Stimulated activated CD4-positive, alpha-beta T cell treated with anti-CD3 and anti-CD28 coated beads, TNF-alpha, amount 100 ng/mL, for 24 hours (primary cell): ENCODE measurements around the gene HERC4.
"Not testable (repeated sequence)": the region's sequence is repeated elsewhere in the genome, so short reads cannot be mapped to it uniquely, and the experiment has no call there.

Experiments used
- DNase-seq, 3 experiments: peaks; one replicate each; pipeline ENCODE4 v3.0.0-alpha.2; 2020; ENCODE audit warnings: low read depth in 3 of 3

Gene HERC4

DNA sequence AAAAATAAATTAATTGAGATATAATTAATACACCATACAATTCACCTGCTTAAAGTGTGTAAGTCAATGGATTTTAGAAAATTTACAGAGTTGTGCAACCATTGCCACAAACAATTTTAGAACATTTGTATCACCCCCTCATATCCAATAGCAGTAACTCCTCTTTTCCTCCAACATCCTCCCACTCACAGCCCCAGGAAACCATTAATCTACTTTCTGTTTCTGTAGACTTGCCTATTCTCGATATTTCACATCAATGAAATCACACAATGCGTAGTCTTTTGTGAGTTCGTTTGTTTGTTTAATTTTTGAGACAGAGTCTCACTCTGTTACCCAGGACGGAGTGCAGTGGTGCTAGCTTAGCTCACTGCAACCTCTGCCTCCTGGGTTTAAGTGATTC, 13.7 kb upstream of the HERC4 start:
- DNase-seq = no peak

DNA sequence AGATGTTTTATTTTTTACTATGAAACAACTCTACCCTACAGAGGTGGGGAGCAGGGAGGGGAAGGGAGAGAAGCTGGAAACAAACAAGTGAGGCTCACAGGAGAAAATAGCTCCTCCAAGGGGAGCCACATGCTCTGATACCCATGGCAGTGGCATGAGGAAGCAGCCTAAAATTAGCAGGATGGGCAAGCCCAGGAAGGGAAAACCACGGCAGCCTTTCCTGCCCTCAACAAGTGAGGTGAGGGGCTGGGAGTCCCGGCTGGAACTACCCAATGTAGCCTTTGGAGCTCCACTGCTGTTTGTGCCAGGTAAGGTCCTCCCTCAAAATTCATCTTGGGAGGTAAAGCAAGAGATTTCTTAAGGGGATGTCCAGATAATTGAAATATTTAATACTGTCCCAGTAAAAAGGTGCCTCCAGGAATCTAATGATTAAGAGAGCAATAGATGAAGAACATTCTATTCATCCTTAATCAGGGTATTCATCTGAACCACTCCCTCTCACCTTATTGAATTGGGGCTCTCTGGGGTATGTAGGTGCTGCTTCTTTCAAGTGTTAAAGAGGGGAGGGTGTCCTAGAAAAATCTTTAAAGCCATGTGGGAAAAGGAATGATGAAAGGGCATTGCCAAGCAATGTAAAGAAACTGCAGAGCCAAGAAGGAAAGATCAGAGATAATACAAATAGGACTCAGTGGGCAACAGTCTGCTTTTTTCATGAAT, 12.8 kb upstream of the HERC4 start:
- DNase-seq = no peak

DNA sequence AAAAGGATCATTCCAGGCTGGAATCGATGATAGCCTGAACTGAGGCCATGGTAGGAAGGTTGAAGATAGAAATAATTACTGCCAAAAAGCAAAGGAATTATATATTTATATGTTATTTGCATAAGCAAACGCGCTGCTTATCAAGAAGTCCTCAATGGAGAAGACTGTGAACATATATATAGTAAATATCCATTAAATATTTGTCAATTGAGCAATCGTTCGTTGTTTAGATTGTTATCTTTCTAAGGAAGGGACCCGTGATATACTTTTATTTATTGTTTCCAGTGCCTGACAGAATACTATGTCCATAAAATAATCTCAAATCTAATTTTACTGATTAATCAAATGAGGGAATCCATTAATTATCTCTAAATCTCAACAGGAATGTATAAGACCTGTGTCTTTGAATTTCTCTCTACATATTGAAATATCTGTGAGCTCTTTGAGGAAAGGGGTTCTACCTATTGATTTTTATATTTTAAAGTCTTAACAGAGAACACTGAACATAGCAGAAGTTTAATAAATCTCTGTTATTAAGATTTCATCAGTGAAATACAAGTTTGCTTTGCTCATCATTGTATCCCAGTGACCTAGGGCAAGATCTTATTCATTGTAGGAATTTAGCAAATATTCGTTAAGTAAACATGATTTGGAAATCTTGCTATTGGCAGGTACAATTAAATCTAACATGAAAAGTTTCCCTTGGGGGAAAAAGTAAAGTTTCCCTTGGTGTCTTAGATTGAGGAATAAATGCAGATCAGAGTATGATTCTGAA, 12.0 kb upstream of the HERC4 start:
- DNase-seq = no peak

DNA sequence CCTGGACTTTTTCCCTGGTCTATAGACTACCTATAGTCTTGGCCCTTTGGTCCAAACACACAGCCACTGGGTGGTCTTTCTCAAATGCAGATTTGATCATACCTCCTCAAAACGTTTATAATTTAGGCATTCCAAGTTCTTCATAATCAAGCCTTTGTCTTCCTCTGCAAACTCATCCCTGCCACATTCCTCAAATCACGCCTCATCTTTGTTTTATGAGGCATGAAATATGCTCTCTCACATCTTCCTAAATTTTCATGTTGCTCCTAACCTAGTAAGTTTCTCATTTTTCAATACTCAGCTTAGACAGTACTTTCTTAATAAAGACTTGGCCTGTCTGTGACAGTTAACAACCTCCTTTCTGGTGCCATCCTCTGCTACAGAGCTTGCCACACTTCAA, 10.9 kb upstream of the HERC4 start:
- DNase-seq = no peak

DNA sequence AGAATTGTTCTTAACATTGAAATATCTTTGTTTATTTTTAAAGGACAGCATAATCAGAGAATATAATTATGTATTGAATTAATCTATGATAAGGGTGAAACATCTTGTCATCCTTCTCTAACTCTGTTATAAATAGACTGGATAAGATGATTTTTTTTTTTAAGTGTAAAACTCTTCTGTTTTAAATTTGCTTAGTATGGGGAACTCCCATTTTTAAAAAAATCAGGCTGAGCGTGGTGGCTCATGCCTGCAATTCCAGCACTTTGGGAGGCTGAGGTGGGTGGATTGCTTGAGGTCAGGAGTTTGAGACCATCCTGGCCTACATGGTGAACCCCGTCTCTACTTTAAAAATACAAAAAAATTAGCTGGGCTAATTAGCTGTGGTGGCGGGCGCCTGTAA, 9.4 kb upstream of the HERC4 start:
- no peak for DNase-seq

DNA sequence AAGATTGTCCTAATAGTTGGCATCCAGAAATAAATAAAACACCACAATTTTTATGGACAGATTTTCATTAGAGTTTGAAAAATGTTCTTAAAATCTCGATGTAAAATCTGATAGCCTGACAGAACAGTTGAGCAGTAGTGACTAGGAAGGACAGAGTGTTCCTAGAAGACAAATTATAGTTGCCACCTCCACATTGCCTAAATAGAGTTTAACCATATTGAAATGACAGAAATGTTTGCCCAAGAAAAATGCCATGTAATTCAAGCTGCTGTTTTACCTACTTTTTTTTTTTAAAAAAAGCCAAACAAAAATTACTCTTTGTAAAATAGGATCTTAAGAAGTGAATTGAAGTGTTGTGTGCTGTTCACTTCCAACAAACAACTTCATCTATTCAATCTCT, 8.9 kb upstream of the HERC4 start:
- no peak for DNase-seq

DNA sequence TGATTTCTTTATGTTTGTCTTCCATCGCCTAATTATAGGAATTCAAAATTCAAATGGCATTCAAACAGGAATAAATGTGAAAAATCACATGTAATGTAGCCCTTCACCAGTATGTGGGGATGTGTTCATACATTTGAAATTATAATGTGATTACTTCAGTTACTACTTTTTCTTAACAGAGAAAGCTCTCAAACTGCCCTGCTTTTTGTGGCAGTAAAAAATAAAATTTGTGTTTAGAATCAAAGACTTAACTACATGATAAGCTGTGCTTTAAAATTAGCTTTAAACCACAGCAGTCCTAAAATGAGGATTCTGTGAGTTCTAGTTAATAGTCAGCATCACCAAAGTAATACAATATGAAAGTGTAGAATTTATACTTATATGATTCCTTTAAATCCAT, 7.8 kb upstream of the HERC4 start:
- no peak for DNase-seq

DNA sequence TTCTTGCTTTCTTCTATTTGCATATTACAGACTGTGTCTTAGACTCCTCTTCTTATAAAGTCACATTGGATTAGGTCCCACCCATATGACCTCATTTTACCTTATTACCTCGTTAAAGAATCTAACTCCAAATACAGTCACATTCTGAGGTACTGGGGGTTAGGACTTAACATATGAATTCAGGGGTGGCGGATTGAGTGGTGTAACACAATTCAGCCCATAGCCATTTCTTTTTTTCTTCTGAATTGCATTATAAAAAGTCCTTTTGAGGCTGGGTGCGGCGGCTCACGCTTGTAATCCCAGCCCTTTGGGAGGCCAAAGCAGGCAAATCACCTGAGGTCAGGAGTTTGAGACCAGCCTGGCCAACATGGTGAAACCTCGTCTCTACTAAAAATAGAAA, 6.8 kb upstream of the HERC4 start:
- DNase-seq = no peak

DNA sequence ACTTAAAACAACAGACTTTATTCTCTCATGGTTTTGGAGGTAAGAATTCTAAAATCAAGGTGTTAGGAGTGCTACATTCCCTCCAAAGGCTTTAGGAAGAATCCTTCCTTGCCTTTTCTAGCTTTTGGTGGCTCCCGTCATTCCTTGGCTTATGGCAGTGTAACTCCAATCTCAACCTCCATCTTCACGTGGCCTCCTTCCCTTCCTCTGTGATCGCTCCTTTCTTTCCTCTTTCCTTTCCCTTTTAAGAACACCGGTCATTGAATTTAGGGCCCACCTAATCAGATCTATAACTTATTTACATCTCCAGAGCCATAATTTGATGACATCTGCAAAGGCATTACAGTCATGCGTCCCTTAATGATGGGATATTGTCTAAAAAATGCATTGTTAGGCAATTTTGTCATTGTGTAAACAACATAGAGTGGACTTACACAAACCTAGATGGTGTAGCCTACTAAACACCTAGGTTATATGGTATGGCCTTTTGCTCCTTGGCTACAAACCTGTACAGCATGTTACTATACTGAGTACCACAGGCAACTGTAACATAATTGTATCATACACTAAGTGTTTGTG, 5.9 kb upstream of the HERC4 start:
- DNase-seq = no peak

DNA sequence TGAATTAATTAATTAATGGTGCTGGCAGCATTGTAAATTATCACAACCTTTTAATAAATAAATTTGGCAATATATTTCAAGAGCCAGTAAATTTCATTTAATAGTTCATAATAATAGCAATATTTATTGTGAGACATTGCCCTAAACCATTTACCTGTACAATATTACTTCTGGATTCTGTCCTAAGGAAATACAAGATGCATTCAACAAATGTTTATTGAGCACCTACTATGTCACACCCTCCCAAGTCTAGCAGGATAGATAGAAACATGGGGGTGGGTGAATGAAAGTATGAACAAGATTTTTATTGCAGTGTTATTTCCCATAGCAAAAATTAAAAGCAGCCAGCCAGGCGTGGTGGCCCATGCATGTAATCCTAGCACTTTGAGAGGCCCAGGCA, 4.4 kb upstream of the HERC4 start:
- no peak for DNase-seq

DNA sequence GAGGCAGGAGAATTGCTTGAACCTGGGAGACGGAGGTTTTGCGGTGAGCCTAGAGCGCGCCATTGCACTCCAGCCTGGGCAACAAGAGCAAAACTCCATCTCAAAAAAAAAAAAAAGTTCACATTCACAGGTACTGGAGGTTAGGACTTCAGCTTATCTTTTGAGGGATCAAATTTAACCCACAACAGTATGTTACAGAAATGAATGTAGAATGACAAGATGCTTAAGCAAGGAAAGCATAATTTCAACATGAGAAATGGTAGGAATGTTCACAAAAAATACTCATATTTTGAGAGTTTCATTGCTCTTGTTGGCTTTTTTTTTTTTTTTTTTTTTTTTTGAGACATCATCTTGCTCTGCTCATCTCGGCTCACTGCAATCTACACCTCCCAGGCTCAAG, 1.9 kb upstream of the HERC4 start:
- no peak for DNase-seq

DNA sequence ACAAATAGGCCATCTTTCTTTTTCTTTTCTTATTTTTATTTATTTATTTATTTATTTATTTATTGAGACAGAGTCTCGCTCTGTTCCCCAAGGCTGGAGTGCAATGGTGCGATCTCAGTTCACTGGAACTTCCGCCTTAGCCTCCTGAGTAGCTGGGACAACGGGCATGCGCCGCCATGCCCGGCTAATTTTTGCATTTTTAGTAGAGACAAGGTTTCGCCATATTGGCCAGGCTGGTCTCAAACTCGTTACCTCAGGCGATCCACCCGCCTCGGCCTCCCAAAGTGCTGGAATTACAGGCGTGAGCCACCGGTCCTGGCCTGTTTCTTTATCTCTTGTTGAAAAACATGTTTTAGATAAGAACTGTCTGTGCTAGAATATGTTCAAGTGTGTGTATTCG, 998 bp upstream of the HERC4 start:
- DNase-seq = not testable (repeated sequence)

DNA sequence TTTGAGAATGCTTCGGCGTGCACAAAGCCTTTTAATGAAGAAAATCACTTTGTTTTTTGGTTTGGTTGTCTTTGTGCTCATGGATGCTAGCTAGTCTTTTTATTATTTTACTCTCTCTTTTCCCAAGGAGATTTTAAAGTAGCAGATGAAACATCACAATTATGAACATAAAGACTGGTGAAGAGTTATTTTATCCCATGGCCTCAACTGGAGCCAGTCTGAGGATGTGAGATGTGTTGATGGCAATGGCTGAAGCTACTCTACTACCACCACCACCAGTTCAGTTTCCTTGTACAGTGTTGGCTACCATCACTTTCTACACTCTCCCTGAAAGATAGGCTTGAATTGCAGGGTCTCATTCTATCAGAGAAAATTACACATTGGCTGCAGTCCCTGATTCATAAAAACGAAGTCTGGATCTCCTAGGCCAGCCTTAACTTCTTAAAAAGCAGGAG, 494 bp upstream of the HERC4 start:
- DNase-seq = no peak

DNA sequence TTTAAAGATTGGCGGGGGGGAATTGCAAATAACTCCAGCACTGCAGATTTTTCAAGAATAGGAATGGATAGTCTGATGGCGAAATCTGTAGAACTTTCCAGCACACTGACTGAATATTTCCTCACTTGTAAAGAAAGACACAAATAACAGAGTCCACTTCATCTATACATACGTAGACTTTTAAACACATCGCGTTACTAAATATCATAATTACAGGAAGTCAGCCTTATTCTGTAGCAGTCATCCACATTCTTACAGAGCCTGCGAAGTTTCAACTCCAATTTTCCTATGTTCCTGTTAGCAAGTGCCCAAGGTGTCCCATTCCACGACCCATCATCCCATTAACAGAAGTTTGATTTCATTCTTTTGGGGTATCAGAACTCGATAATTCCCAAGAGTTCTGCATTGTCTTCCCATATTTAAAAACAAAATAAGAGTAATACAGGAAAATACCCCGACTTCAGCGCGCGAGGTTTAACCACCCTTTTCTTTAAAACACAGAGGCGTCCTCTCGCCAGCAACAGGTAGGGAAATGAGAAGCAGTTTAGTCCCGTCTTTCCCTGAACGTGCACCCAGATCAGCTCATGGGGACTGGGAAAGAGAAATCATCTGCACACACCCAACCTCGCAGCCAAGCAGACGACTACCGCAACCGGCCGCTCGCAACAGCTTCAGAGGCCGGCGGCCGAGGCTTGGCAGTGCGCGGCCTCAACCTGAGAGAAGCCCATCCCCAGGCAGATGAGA, 880 bp downstream of the HERC4 start:
- DNase-seq = no peak

DNA sequence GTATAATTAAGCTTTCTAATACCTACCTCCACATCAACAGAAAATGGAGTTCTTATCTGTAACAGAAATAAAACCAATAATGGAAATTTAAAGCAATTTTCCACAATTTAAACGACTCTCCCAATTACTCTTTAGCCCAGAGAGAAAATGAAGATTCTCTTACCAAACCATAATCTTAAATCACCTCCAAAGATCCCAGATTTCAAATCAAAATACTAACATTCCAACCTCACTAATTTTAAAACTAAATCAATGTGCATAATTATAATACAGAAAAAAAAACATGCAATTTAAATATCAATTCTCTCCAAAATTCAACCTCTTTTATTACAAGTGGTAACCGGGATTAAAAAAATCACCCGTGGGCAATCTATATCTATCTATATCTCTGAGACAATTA, 1.5 kb downstream of the HERC4 start:
- DNase-seq = no peak

DNA sequence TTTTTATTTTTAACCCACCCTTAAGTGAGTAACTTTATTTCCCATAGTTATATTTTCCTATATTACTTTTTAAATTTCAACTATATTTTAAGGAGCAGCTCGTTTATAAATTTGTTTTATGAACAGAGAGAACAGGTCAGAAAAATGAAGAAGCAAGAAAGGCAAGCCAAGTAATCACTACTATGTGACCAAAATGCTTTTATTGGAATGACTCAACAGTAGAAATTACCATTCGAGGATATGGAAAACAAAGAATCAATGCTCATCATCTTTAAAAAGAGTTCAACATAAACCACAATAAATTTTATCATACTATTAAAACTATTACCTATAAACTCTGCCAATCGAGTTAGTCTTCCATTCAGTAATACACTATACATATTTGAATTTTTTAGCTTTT, 7.6 kb downstream of the HERC4 start:
- no peak for DNase-seq

DNA sequence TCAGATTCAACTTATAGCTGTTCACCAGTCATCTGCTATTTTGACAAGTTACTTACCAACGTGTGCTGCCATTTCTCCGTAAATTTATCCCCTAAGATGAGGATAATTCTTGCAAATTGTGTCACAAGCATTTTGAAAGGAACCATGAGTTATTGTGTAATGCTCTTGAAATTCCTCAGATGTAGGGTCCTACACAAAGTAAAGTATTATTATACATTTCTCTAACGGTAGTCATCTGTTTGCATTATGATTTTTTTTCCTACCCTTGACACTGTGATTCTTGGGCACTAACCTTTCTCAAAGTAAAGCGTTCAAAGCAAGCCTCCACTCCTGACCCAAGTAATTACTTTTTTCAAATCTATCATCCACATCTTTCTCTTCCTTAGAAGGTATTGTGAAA, 8.1 kb downstream of the HERC4 start:
- DNase-seq = no peak

DNA sequence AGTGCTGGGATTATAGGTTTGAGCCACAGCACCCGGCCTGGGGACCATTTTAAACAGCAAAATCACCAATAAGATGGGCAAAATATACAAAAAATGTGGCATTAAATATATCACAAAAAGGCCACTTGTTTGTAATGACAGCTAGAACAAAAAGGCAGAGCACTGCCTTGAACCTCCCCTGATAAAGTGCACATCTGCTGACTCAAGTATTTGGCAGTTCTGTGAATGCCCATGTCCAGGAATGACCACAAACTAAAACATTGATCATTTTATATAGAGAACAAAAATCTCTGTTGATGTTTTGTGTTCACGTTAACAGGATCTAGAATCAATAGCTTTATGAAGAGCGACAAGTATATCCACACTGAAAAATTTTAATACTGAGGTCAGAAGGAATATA, 21.5 kb downstream of the HERC4 start:
- no peak for DNase-seq

DNA sequence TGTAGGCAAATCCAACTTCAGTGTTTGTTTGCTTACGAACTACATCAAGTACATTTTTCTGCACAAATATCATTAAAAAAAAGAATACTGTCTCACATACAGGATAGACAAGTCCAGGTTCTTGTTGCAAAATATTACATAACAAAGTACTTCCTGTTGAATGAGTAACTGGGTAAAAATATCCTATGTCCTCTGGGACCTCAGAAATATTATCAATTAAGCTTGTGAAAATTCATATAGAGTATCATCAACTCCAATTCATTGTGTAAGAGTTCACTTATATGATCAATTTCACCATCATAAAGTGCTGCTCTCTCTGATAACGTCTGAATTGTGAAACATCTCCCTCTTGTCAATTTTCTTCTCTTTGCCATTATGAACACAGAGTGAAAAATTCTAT, 22.6 kb downstream of the HERC4 start:
- no peak for DNase-seq

DNA sequence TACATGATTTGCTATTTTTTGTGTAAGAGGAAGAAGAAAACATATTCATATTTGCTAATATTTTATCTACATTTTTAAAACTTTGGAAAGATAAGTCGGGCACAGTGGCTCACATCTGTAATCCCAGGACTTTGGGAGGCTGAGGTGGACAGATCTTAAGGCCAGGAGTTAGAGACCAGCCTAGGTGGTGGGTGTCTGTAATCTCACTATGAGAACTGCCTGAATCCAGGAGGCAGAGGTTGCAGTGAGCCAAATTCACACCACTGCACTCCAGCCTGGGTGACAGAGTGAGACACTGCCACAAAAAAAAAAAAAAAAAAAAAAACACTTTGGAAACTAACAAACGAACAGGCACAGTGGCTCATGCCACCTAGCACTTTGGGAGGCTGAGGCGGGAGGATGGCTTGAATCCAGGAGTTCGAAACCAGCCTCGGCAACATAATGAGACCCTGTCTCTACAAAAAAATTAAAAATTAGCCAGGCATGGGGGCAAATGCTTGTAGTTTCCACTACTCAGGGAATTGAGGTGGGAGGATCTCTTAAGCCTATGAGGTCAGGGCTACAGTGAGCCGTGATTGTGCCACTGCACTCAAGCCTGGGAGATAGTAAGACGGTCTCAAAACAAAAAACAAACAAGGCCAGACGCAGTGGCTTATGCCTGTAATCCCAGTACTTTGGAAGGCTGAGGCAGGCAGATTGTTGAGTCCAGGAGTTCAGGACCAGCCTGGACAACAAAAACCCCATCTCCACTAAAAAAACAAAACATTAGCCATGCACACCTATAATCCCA, 25.6 kb downstream of the HERC4 start:
- no peak for DNase-seq

DNA sequence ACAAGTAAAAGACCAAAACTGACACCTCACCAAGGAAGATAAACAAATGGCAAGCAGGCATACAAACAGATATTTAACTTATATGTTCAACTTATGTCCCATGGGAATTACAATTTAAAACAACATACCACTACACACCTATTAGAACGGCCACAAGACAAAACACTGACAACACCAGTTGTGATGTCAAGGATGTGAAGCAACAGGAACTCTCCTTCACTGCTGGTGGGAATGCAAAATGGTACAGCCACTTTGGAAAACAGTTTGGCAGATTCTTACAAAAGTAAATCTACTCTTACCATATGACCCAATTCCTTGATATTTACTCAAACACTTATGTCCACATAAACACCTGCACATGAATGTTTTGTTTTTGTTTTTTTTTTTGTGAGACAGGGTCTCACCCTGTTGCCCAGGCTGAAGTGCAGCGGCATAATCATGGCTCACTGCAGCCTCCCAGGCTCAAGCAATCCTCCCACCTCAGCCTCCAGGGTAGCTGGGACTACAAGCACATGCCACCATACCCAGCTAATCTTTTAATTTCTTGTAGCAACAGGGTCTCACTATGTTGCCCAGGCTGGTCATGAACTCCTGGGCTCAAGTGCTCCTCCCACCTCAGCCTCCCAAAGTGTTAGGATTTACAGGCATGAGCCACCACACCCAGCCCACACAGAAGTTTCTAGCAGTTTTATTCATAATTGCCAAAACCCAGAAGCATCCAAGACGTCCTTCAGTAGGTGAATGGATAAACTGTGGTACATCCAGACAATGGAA, 27.3 kb downstream of the HERC4 start:
- DNase-seq = no peak
